HPDE6-E6E7 (cell line): ENCODE data around the gene UBE2J2.

Experiments
- DNase-seq: peaks from one replicate; pipeline ENCODE4 v3.0.0; 2011; ENCODE audit warnings: missing footprints; ENCODE audit errors: extremely low spot score

UBE2J2 gene

DNA sequence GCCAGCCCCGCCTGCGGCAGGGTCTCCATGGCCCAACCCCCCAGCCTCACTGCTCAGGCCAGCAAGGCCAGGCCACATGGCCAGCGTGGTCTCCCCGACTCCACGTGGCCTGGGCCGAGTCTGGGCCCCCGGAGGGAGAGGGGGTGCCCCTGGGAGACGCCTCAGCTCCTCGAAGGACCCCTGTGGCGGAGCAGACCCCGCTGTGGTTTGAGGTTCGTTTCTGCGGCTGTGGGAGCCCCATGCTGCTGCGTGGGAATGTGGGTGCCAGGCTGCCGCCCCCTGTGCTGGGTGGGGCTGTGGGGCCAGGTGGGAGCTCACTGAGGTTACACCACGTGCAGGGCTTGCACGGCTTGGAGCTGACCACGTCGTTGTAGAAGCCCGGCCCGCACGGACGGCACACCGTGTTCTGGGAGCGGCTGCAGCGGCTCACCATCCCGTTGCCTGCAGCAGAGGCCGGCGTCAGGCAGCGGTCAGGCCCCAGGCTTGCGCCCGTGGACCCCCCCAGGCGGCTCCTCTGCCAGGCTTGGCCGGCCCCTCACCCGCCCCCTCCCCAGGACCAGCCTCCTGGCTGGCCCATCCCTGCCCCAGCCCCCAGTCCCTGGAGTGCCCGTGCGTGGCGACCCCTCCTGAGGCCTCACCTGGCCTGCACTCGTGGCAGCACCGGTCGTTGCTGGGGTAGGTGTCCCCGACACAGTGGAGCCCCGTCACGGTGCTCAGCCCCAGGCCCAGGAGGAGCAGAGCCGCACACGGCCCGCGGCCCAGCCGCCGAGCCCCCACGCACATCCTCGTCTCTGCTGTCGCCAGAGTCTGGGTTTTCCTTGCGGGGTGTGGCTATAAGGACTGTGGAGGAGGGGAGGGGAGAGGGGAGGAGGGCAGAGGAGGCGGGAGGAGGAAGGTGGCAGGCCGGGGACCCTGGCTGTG is 60.0 kb downstream of the UBE2J2 start, which contains the start of gene TNFRSF4:
TSS of gene TNFRSF4 (minus strand) at position 809 of the 921 bp plus-strand sequence. CDS start at position 783, 26 bp downstream.
- no peak for DNase-seq

- no peak for DNase-seq
Observed at GRCh38 chr1:1212780-1213344, 60.8 kb downstream of the UBE2J2 start.

DNA sequence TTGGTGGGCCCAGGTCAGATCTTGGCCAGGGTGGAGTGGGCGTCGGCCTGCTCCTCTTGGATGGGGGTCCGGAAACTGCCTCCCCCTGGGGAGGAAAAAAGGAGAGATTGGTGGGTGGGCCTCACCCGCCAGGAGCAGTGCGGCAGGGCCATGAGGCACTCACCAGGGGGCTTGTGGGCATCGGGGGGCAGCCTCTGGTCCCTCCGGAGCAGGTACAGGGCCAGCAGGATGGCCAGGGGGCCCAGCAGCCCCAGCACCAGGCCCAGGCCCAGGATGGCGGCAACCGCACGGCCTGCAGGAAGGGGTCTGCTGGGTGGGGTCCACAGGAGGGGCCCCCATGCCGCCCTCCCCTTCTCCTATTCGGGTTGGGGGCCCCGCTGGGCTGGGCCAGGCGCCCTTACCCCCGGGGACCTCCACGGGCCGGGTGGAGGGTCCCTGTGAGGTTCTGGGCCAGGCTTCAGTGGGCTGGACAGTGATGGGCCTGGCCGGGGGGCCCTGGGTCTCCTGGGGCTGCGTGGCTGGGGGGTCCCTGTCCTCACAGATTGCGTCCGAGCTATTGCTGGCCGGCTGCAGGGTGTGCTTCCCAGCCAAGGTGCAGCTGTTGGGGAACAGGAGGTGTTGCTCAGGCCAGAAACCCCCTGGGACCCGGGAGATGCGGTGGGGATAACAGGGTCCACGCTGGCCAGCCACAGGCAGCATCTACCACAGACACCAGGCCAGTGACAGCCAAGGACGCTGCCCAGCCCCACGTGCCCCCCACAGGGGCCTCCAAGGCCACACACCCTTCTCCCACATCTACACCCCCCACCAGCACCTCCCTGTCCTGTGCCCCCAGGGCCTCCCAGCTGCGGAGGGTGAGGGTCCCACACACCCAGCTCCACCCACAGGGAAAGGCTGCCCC is 61.9 kb downstream of the UBE2J2 start:
- no peak for DNase-seq

DNA sequence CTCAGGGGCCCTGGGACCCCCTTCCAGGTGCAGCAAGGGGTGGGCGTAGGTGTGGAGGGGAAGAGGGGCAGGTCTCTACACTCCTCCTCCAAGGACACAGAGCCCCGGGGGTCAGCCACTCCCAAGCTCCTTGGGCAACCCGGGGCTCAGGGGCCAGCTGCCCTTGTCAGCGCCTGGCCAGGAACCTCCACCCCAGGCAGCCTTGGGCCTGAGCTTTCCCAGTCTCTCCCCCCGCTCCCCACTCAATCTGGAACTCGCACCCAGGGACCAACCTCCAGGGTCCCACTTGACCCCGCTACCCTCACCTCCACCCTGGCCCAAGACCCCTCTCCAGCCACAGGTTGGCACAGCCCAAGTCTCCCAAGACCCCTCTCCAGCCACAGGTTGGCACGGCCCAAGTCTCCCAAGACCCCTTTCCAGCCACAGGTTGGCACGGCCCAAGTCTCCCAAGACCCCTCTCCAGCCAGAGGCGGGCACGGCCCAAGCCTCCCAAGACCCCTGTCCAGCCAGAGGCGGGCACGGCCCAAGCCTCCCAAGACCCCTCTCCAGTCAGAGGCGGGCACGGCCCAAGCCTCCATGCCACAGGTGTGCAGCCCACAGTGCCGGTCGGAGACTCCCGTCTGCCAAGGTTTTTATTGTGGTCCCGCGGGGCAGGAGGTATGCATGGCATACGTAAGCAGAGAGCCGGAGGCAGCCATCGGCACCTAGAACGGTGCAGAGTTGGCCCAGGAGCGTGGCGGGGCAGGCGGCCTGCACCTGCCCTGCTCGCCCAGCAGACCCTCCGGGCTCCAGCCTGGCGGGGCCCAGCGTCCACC is 62.7 kb downstream of the UBE2J2 start:
- no peak for DNase-seq

DNA sequence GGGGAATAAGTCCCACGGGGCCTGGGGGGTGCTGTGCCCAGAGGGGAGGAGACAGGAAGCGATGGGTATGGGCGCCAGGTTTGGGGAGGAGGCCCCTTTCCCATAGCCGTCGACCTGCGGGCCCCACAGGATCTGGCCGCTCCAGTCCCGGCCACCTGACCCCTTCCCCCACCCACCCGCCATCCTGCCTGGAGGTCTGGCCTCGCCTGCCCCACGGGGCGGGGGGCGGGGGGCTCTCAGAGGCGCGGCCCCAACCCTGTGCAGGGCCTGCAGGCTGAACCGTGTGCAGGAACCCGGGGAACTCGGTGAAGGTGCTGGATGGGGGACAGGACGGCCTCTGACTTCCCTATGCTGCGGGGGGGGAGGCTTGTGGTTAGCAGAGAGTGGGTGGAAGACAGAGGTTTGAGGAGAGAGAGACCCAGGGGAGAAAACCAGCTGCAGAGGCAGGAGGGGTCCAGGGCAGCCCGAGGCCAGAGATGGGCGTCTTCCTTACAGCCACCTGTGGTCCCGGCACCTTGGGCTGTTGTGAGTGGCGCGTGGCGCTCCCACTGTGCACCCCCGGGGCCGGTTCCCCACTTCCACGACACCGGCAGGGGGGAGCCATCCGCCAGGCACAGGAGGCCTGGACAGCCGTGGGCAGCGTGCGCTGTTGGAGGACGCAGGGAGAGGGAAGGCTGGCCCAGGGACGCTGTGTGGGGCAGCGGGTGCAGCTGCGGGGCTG is 64.8 kb downstream of the UBE2J2 start:
- DNase-seq = no peak

- DNase-seq = no peak
Observed at GRCh38 chr1:1207571-1207892, 66.1 kb downstream of the UBE2J2 start.

DNA sequence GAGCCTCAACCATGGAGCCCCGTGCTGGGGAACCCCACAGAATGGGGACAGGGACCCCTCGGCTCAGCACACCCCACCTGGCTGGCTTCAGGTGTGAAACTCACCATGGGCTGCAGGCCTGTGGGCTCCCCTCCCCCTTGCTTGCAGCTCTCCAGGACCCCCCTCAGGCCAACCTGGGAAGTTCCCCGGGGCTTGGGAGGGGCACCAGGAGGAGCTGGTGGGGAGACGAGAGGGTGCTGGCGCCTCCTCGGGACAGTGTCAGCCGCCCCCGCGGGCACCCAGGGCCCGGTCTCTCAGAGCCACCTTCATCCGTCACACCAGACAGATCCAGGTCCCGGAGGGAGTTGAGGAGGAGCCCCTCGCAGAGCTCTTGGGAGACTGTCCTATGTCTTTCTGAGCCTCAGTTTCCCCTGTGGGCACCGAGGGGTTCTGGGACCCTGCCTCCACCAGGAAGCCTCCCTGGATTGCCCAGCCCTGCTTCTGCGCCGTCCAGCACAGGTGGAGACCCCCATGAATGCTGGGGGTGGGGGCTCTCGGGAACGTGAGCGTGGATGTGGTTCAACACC is 66.6 kb downstream of the UBE2J2 start:
- no peak for DNase-seq

- no peak for DNase-seq
Observed at GRCh38 chr1:1206376-1206965, 67.2 kb downstream of the UBE2J2 start, which contains the start of gene TNFRSF18. Gene TNFRSF18 (minus strand): TSS chr1:1206592. CDS start chr1:1206571, 21 bp downstream.

DNA sequence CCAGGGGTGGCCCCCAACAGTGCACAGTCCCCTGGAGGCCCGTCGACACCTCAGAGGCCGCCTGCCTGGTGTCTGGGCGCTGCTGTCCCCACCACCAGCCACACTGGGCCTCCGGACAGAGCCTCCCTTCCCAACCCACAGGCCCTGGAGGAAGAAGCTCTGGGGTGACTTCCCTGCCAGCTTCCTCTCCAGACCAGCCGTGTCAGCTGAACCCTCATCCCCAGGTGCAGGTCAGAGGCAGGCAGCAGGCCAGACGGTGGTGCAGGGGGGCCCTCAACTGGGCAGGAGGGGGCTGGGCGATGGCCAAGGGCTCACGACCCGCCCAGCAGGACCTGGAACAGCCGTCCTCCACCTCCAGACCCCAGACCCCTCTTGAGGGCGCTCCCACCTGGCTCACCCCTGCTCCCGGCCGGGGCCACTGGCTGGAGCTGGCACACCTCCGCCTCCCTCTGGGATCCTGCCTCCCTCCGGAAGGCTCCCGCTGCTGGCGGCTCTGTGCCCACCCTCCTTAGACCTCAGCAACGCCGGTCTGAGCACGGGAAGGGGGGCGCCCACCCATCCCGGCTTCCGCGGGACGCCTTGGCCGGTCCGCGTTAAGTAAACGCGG is 67.8 kb downstream of the UBE2J2 start:
- DNase-seq = no peak

- DNase-seq = no peak
Observed at GRCh38 chr1:1204998-1205768, 68.5 kb downstream of the UBE2J2 start.

DNA sequence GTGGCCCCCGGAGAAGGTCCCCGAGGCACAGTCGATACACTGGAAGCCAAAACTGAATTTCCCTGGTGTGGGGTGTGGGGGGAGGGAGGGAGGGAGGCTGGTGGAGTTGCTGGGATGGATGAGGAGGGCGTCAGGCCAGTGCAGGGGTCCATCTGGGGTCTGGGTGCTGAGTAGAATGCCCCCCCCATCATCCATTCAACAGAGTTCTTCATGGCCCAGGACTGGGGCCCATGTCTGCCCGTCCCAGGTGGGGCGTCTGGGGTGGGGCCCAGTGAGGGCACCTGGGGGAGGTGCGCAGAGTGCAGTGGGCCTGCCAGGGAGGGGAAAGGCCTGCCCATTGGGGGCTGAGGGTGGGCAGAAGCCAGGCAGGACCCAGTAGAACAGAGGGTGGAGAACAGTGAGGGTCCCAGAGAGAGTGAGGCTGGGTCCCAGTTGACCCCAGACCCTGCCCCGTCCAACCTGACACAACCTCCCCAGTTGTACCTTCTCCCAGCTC is 69.2 kb downstream of the UBE2J2 start:
- no peak for DNase-seq
